Epithelial cell of proximal tubule (primary cell): Measurements from ENCODE around the gene CIDEB. TPM values are rescaled to one million over a fixed set of nuclear protein-coding genes. Genes with fewer than 3 reads are reported as not detected.

ENCODE experiments used
- DNase-seq: peaks from one replicate; pipeline ENCODE4 v3.0.0-alpha.2; 2011; ENCODE audit warnings: low read depth
- H3K4me3 ChIP-seq: 2 replicates; pipeline ENCODE4 v1.5.1; 2011; ENCODE audit warnings: low read depth, mild to moderate bottlenecking, low read length
- CTCF ChIP-seq: conservative IDR thresholded peaks from 2 replicates; pipeline ENCODE4 v1.5.1; 2012; ENCODE audit warnings: low read depth, mild to moderate bottlenecking, low read length
- total RNA-seq: library from RNA; depleted of rRNA; stranded (reverse); fragments of >200 nt; gene quantifications from 2 replicates; pipeline ENCODE4 v1.2.3, GENCODE V29; 2015

CIDEB gene
- total RNA-seq, 1 donor from 2014 or later: 3.6 TPM

GRCh38 chr14:24325963-24326362 is 18.2 kb upstream of the CIDEB start:
- no peak for TF ChIP-seq CTCF
- no peak for DNase-seq
- H3K4me3 ChIP-seq: no peak overlapping the region

GRCh38 chr14:24325041-24325530 is 17.3 kb upstream of the CIDEB start:
- no peak for TF ChIP-seq CTCF
- no peak overlapping the region for H3K4me3 ChIP-seq
- DNase-seq: no peak

GRCh38 chr14:24324024-24324423 is 16.2 kb upstream of the CIDEB start:
- H3K4me3 ChIP-seq: no peak overlapping the region
- DNase-seq: no peak
- no peak for TF ChIP-seq CTCF

- no peak for TF ChIP-seq CTCF
- no peak overlapping the region for H3K4me3 ChIP-seq
- DNase-seq: no peak
Observed at GRCh38 chr14:24323341-24323740, 15.6 kb upstream of the CIDEB start.

GRCh38 chr14:24322672-24323071 is 14.9 kb upstream of the CIDEB start:
- TF ChIP-seq CTCF: no peak
- H3K4me3 ChIP-seq: no peak overlapping the region
- no peak for DNase-seq

- TF ChIP-seq CTCF: no peak
Observed at GRCh38 chr14:24321212-24321975, 13.6 kb upstream of the CIDEB start.

More at GRCh38 chr14:24321212-24321975, 13.6 kb upstream of the CIDEB start:
- DNase-seq: no peak
- H3K4me3 ChIP-seq: no peak overlapping the region
